PC-3 (cell line): Measurements from ENCODE around the gene C1orf116. TPM values are rescaled to one million over a fixed set of nuclear protein-coding genes. Genes with fewer than 3 reads are reported as not detected.

Experiments
- ATAC-seq: fragments of 200-7000 bp; cut with Tn5 transposase; 2 replicates; pipeline ENCODE4 v1.9.1; 2020; ENCODE audit warnings: mild to moderate bottlenecking, moderate library complexity
- BruUV-seq: library from RNA; stranded (reverse); fragments of 400-500 nt; replicated peaks from 2 replicates; lab custom pipeline; 2021; lab: Mats Ljungman, UMichigan
- CTCF ChIA-PET: fragments of 300-600 bp; sonication (Branson Sonifier 250); formaldehyde crosslinking; loops from one replicate; lab custom pipeline; 2022; ENCODE audit warnings: antibody characterized with exemption; lab: Charles Lee
- POLR2A ChIA-PET: fragments of 300-600 bp; sonication (Branson Sonifier 250); formaldehyde crosslinking; loops from one replicate; lab custom pipeline; 2022; ENCODE audit warnings: antibody characterized with exemption; ENCODE audit not compliant: unreplicated experiment; lab: Charles Lee
- DNase-seq: peaks from one replicate; pipeline ENCODE4 v3.0.0-alpha.2; 2015
- H2AFZ ChIP-seq: fragments of 300-600 bp; sonication (generic); 2 replicates; pipeline ENCODE4 v1.6.0; 2016; ENCODE audit warnings: antibody characterized with exemption, low read length
- H3F3A ChIP-seq: fragments of 300-600 bp; sonication (generic); one replicate; pipeline ENCODE4 v1.6.0; 2017; ENCODE audit warnings: antibody characterized with exemption, low read length, control low read depth, mild to moderate bottlenecking; ENCODE audit not compliant: unreplicated experiment
- H3K27ac ChIP-seq: fragments of 300-600 bp; sonication (generic); 2 replicates; pipeline ENCODE4 v1.5.1; 2016; ENCODE audit warnings: mild to moderate bottlenecking, low read length
- H3K27me3 ChIP-seq: fragments of 300-600 bp; sonication (generic); 2 replicates; pipeline ENCODE4 v1.6.1; 2016; ENCODE audit warnings: low read length, mixed read lengths
- H3K36me3 ChIP-seq: fragments of 300-600 bp; sonication (generic); 2 replicates; pipeline ENCODE4 v1.6.1; 2016; ENCODE audit warnings: low read depth, mixed run types, low read length, mixed read lengths
- H3K4me1 ChIP-seq: fragments of 300-600 bp; sonication (generic); 2 replicates; pipeline ENCODE4 v1.5.1; 2016; ENCODE audit warnings: low read length; ENCODE audit not compliant: insufficient read depth
- H3K4me2 ChIP-seq: fragments of 300-600 bp; sonication (generic); 2 replicates; pipeline ENCODE4 v1.6.0; 2016; ENCODE audit warnings: low read length
- H3K4me3 ChIP-seq: fragments of 300-600 bp; sonication (generic); 2 replicates; pipeline ENCODE4 v1.5.1; 2016; ENCODE audit warnings: mild to moderate bottlenecking, low read length, mixed read lengths
- H3K79me2 ChIP-seq: fragments of 300-600 bp; sonication (generic); 2 replicates; pipeline ENCODE4 v1.6.1; 2017; ENCODE audit warnings: low read length, mixed read lengths
- H3K9ac ChIP-seq: fragments of 300-600 bp; sonication (generic); 2 replicates; pipeline ENCODE4 v1.6.0; 2016; ENCODE audit warnings: mild to moderate bottlenecking, low read length
- H3K9me2 ChIP-seq: fragments of 300-600 bp; sonication (generic); replicated peaks from 2 replicates; pipeline ENCODE4 v1.6.1; 2016; ENCODE audit warnings: mixed run types, low read length, mixed read lengths
- H3K9me3 ChIP-seq: fragments of 300-600 bp; sonication (generic); 2 replicates; pipeline ENCODE4 v1.6.1; 2016; ENCODE audit warnings: low read length, mixed read lengths
- H4K20me1 ChIP-seq: fragments of 300-600 bp; sonication (generic); 2 replicates; pipeline ENCODE4 v1.6.1; 2016; ENCODE audit warnings: low read length, mixed read lengths
- CTCF ChIP-seq: fragments of 300-600 bp; sonication (generic); conservative IDR thresholded peaks from 2 replicates; pipeline ENCODE4 v1.5.1; 2017; ENCODE audit warnings: antibody characterized with exemption, low read depth, mild to moderate bottlenecking, low read length
- EZH2 ChIP-seq: fragments of 300-600 bp; sonication (generic); IDR thresholded peaks from one replicate; pipeline ENCODE4 v1.6.1; 2017; ENCODE audit warnings: antibody characterized with exemption, mild to moderate bottlenecking, low read length; ENCODE audit not compliant: unreplicated experiment
- EZH2phosphoT487 ChIP-seq: fragments of 300-600 bp; sonication (generic); IDR thresholded peaks from 2 replicates; pipeline ENCODE4 v1.6.1; 2018; ENCODE audit warnings: mild to moderate bottlenecking, antibody characterized with exemption, low read length, borderline replicate concordance
- intact Hi-C: fragments of 100-400 bp; cut with micrococcal nuclease; formaldehyde crosslinking; loops from 2 replicates; pipeline ENCODE4 v1.9.0; 2023
- total RNA-seq: library from RNA; depleted of rRNA; stranded (reverse); fragments of >200 nt; gene quantifications from 2 replicates; pipeline ENCODE4 v1.2.3, GENCODE V29; 2014

C1orf116 gene
- total RNA-seq, 1 experiment from 2014 or later, result 34.9 TPM

GRCh38 chr1:206971029-206971655 is 61.4 kb downstream of the C1orf116 start:
- Histone ChIP-seq H3K36me3 (no peaks in the 10 kb centered on the region), H2AFZ (no peak overlapping the region), H3K79me2 (no peaks in the 10 kb centered on the region), H3K4me2 (no peak overlapping the region), H3F3A (no peaks in the 10 kb centered on the region), H4K20me1 (no peaks in the 10 kb centered on the region), H3K9ac (no peak overlapping the region), H3K27me3 (no peaks in the 10 kb centered on the region), H3K27ac (no peak overlapping the region), H3K9me2 (no peaks in the 10 kb centered on the region), H3K4me3 (no peak overlapping the region), H3K4me1 (peaks cover 14% of the 10 kb centered on the region; the same call in 1 of the 2 replicates), H3K9me3 (no peaks in the 10 kb centered on the region)
- intact Hi-C loops, result no loop called here
- DNase-seq, result no peak
- TF ChIP-seq CTCF, result no peak
- no peak for TF ChIP-seq EZH2
- TF ChIP-seq EZH2phosphoT487, result no peak
- ChIA-PET CTCF (no interaction called here), POLR2A (no interaction called here)
- ATAC-seq, result no peak
- no TSS peak for BruUV-seq

- Histone ChIP-seq H3K4me1 (peaks cover 14% of the 10 kb centered on the region; the same call in 1 of the 2 replicates), H3K27ac (no peak within 1 kb of the TSS), H3K27me3 (no peaks in the 10 kb centered on the region), H2AFZ (no peak within 1 kb of the TSS), H3K36me3 (no peaks in the 10 kb centered on the region), H3K79me2 (no peaks in the 10 kb centered on the region), H3K9ac (no peak within 1 kb of the TSS), H3K4me2 (no peak within 1 kb of the TSS), H3K9me2 (no peaks in the 10 kb centered on the region), H3K9me3 (no peaks in the 10 kb centered on the region), H3F3A (no peaks in the 10 kb centered on the region), H3K4me3 (no peak within 1 kb of the TSS), H4K20me1 (no peaks in the 10 kb centered on the region)
- intact Hi-C loops, result no loop called here
- ChIA-PET POLR2A (no interaction called here), CTCF (no interaction called here)
- ATAC-seq (no peak), DNase-seq (no peak)
- TF ChIP-seq CTCF, result no peak
- no peak for TF ChIP-seq EZH2phosphoT487
- TF ChIP-seq EZH2, result no peak
- BruUV-seq, result no TSS peak
Observed at GRCh38 chr1:206970446-206970845, 62.1 kb downstream of the C1orf116 start, which contains the start of gene FCAMR. TSS of gene FCAMR (minus strand) at chr1:206970460. CDS start at chr1:206970125, 335 bp downstream.

- POLR2A ChIA-PET, result no interaction called here
- H2AFZ ChIP-seq, result no peak overlapping the region
- intact Hi-C loops, result no loop called here
- TF ChIP-seq EZH2phosphoT487 (no peak), EZH2 (no peak), CTCF (no peak)
- no peaks in the 10 kb centered on the region for H3K9me3 ChIP-seq
- H3K4me3 ChIP-seq, result no peak overlapping the region
- H3F3A ChIP-seq, result no peaks in the 10 kb centered on the region
- H4K20me1 ChIP-seq, result no peaks in the 10 kb centered on the region
- H3K9ac ChIP-seq, result no peak overlapping the region
- H3K27ac ChIP-seq, result no peak overlapping the region
- no peaks in the 10 kb centered on the region for H3K27me3 ChIP-seq
- CTCF ChIA-PET, result no interaction called here
- H3K9me2 ChIP-seq, result no peaks in the 10 kb centered on the region
- DNase-seq, result no peak
- peaks cover 14% of the 10 kb centered on the region; the same call in 1 of the 2 replicates for H3K4me1 ChIP-seq
- no peak for ATAC-seq
- H3K4me2 ChIP-seq, result no peak overlapping the region
- H3K36me3 ChIP-seq, result no peaks in the 10 kb centered on the region
- no TSS peak for BruUV-seq
- H3K79me2 ChIP-seq, result no peaks in the 10 kb centered on the region
Observed at GRCh38 chr1:206969090-206969489, 63.5 kb downstream of the C1orf116 start.
